PC-9 (cell line): ENCODE data around the gene PHF11. TPM values are rescaled to one million over a fixed set of nuclear protein-coding genes. Genes with fewer than 3 reads are reported as not detected.

ENCODE experiments used
- BruUV-seq: library from RNA; stranded (reverse); fragments of 400-500 nt; replicated peaks from 2 replicates; lab custom pipeline; 2021; lab: Mats Ljungman, UMichigan
- CTCF ChIA-PET: fragments of 300-600 bp; sonication (Branson Sonifier 250); formaldehyde crosslinking; loops from one replicate; lab custom pipeline; 2022; ENCODE audit warnings: antibody characterized with exemption; lab: Charles Lee
- POLR2A ChIA-PET: fragments of 300-600 bp; sonication (Branson Sonifier 250); formaldehyde crosslinking; loops from one replicate; lab custom pipeline; 2022; ENCODE audit warnings: antibody characterized with exemption; ENCODE audit not compliant: unreplicated experiment; lab: Charles Lee
- DNase-seq, 2 experiments: peaks; one replicate each; pipeline versions ENCODE4 v3.0.0 to v3.0.0-alpha.2; 2015 to 2022; ENCODE audit warnings: mixed read lengths in 1 of 2
- H2AFZ ChIP-seq: fragments of 200-600 bp; sonication (generic); 2 replicates; pipeline ENCODE4 v1.8.1; 2017; ENCODE audit warnings: antibody characterized with exemption
- H3F3A ChIP-seq: fragments of 200-600 bp; sonication (generic); 2 replicates; pipeline ENCODE4 v1.8.1; 2017; ENCODE audit warnings: antibody characterized with exemption, mild to moderate bottlenecking, low read depth; ENCODE audit not compliant: insufficient read depth
- H3K27ac ChIP-seq: fragments of 200-600 bp; sonication (generic); 2 replicates; pipeline ENCODE4 v1.6.1; 2016; ENCODE audit warnings: mixed run types
- H3K27me3 ChIP-seq: fragments of 200-600 bp; sonication (generic); 2 replicates; pipeline ENCODE4 v1.6.1; 2016; ENCODE audit warnings: low read depth, mixed run types; ENCODE audit not compliant: insufficient read depth
- H3K36me3 ChIP-seq: fragments of 200-600 bp; sonication (generic); 2 replicates; pipeline ENCODE4 v1.6.1; 2016; ENCODE audit warnings: low read depth, mixed run types
- H3K4me1 ChIP-seq: fragments of 200-600 bp; sonication (generic); replicated peaks from 2 replicates; pipeline ENCODE4 v1.6.1; 2016; ENCODE audit warnings: mixed run types; ENCODE audit not compliant: insufficient read depth
- H3K4me2 ChIP-seq: fragments of 200-600 bp; sonication (generic); 2 replicates; pipeline ENCODE4 v1.6.1; 2017; ENCODE audit warnings: mixed run types
- H3K4me3 ChIP-seq: fragments of 200-600 bp; sonication (generic); 2 replicates; pipeline ENCODE4 v1.6.1; 2016; ENCODE audit warnings: mixed run types
- H3K79me2 ChIP-seq: fragments of 200-600 bp; sonication (generic); 2 replicates; pipeline ENCODE4 v1.6.1; 2017; ENCODE audit warnings: low read depth, mixed run types
- H3K9me2 ChIP-seq: fragments of 200-600 bp; sonication (generic); 2 replicates; pipeline ENCODE4 v1.8.1; 2017; ENCODE audit warnings: mild to moderate bottlenecking; ENCODE audit not compliant: insufficient read depth
- H3K9me3 ChIP-seq: fragments of 200-600 bp; sonication (generic); 2 replicates; pipeline ENCODE4 v1.8.1; 2016; ENCODE audit warnings: low read depth; ENCODE audit not compliant: insufficient read depth
- H4K20me1 ChIP-seq: fragments of 200-600 bp; sonication (generic); 2 replicates; pipeline ENCODE4 v1.8.1; 2017; ENCODE audit not compliant: insufficient read depth
- CTCF ChIP-seq: fragments of 200-600 bp; sonication (generic); conservative IDR thresholded peaks from 2 replicates; pipeline ENCODE4 v1.6.1; 2017; ENCODE audit warnings: mixed run types, antibody characterized with exemption, mild to moderate bottlenecking, moderate library complexity
- EZH2 ChIP-seq: fragments of 200-600 bp; sonication (generic); IDR thresholded peaks from 2 replicates; pipeline ENCODE4 v1.8.0; 2017; ENCODE audit warnings: antibody characterized with exemption, low read depth
- intact Hi-C: fragments of 100-400 bp; cut with micrococcal nuclease; formaldehyde crosslinking; loops from one replicate; pipeline ENCODE4 v1.10.0; 2022; ENCODE audit not compliant: unreplicated experiment
- total RNA-seq: library from RNA; stranded (reverse); gene quantifications from 2 replicates; pipeline ENCODE4 v1.2.3, GENCODE V29; 2021

The PHF11 gene
- total RNA-seq, 1 experiment from 2014 or later, result 25.2 TPM

GRCh38 chr13:49457221-49457620, 38.5 kb upstream of the PHF11 start:
- ChIA-PET CTCF (no interaction called here), POLR2A (no interaction called here)

GRCh38 chr13:49459580-49459979, 36.2 kb upstream of the PHF11 start:
- intact Hi-C loops, result no loop called here
- Histone ChIP-seq H3K9me3 (peaks cover 9% of the 10 kb centered on the region), H3F3A (no peaks in the 10 kb centered on the region), H3K4me3 (no peak overlapping the region), H3K4me2 (no peak overlapping the region), H3K4me1 (no peaks in the 10 kb centered on the region), H3K9me2 (no peaks in the 10 kb centered on the region), H3K36me3 (0 out of 2 replicates have a peak, but pooled peaks cover 13% of the 10 kb centered on the region), H2AFZ (no peak overlapping the region), H3K79me2 (no peaks in the 10 kb centered on the region), H3K27ac (no peak overlapping the region), H4K20me1 (no peaks in the 10 kb centered on the region), H3K27me3 (no peaks in the 10 kb centered on the region)
- no peak for DNase-seq
- CTCF ChIA-PET, result no interaction called here
- TF ChIP-seq EZH2 (no peak), CTCF (no peak)
- POLR2A ChIA-PET, result interaction anchor here (0.6 kb wide), 1 partner anchor 222 kb away, joined by 4 read pairs; no protein-coding TSS in a partner anchor
- BruUV-seq, result no TSS peak

More at GRCh38 chr13:49457221-49457620, 38.5 kb upstream of the PHF11 start:
- H3K36me3 ChIP-seq, result 0 out of 2 replicates have a peak, but pooled peaks cover 4% of the 10 kb centered on the region
- no peaks in the 10 kb centered on the region for H3K9me2 ChIP-seq
- no peaks in the 10 kb centered on the region for H3K79me2 ChIP-seq
- H3K4me3 ChIP-seq, result no peak overlapping the region
- intact Hi-C loops, result no loop called here
- TF ChIP-seq CTCF, result no peak
- TF ChIP-seq EZH2, result no peak
- no peaks in the 10 kb centered on the region for H3F3A ChIP-seq
- H3K4me2 ChIP-seq, result no peak overlapping the region
- H3K9me3 ChIP-seq, result no peaks in the 10 kb centered on the region; the same call in 1 of the 2 replicates
- no peaks in the 10 kb centered on the region for H4K20me1 ChIP-seq
- H2AFZ ChIP-seq, result no peak overlapping the region
- BruUV-seq, result no TSS peak
- no peak overlapping the region for H3K27ac ChIP-seq
- DNase-seq, result no peak
- no peaks in the 10 kb centered on the region for H3K4me1 ChIP-seq
- no peaks in the 10 kb centered on the region for H3K27me3 ChIP-seq

GRCh38 chr13:49464085-49464484, 31.7 kb upstream of the PHF11 start:
- H3K79me2 ChIP-seq, result no peaks in the 10 kb centered on the region
- H3K4me1 ChIP-seq, result no peaks in the 10 kb centered on the region
- TF ChIP-seq CTCF (no peak), EZH2 (no peak)
- H3K36me3 ChIP-seq, result 0 out of 2 replicates have a peak, but pooled peaks cover 10% of the 10 kb centered on the region
- intact Hi-C loops, result no loop called here
- H3K9me3 ChIP-seq, result peaks cover 9% of the 10 kb centered on the region
- no peaks in the 10 kb centered on the region for H3K27me3 ChIP-seq
- no peak overlapping the region for H3K27ac ChIP-seq
- no peaks in the 10 kb centered on the region for H3F3A ChIP-seq
- H3K9me2 ChIP-seq, result no peaks in the 10 kb centered on the region
- no peak overlapping the region for H2AFZ ChIP-seq
- no peaks in the 10 kb centered on the region for H4K20me1 ChIP-seq
- no peak overlapping the region for H3K4me2 ChIP-seq
- ChIA-PET CTCF (no interaction called here), POLR2A (no interaction called here)
- no peak overlapping the region for H3K4me3 ChIP-seq
- DNase-seq, result no peak
- BruUV-seq, result no TSS peak
